ENCODE data around the gene ZNF350. TPM values are rescaled to one million over a fixed set of nuclear protein-coding genes. Genes with fewer than 3 reads are reported as not detected.
"Not testable (repeated sequence)": the region's sequence is repeated elsewhere in the genome, so short reads cannot be mapped to it uniquely, and the experiment has no call there.

Gene ZNF350
- 1 to 10 TPM; 8.7 to 9.5 TPM for total RNA-seq

- peaks cover 34 to 56% of the 10 kb centered on the region in 2 donors for H3K9me3 Mint-ChIP-seq
- H3K36me3 Mint-ChIP-seq, result peaks cover 59 to 75% of the 10 kb centered on the region in 2 donors
- H3K27ac Mint-ChIP-seq, result peak within 1 kb of the TSS; percentile 88 to 90
- DNase-seq (ENCODE audit: low spot score in 2 of 2) (peak; percentile 76), ATAC-seq (peak; percentile 91 to 98)
Observed at GRCh38 chr19:51986309-51987291, at the start of gene ZNF350. Gene ZNF350 (minus strand): TSS chr19:51986840. CDS start chr19:51974360, 12,480 bp downstream.

- ATAC-seq (no peak), DNase-seq (ENCODE audit: low spot score in 2 of 2) (no peak)
- Mint-ChIP-seq H3K36me3 (peaks cover 70 to 89% of the 10 kb centered on the region in 2 donors), H3K9me3 (peaks cover 53 to 60% of the 10 kb centered on the region in 2 donors), H3K27ac (no peak overlapping the region)
Observed at GRCh38 chr19:52034051-52034728, 47.5 kb upstream of the ZNF350 start.

- peak in 1 of 2 donors; percentile 46 for ATAC-seq
- Mint-ChIP-seq H3K9me3 (peaks cover 33 to 47% of the 10 kb centered on the region in 2 donors), H3K36me3 (peaks cover 74 to 88% of the 10 kb centered on the region in 2 donors), H3K27ac (peak overlapping the region; percentile 95 to 96)
- DNase-seq (ENCODE audit: low spot score in 2 of 2), result no peak
Observed at GRCh38 chr19:52028780-52029123, 42.1 kb upstream of the ZNF350 start.

GRCh38 chr19:52028027-52028779 is 41.6 kb upstream of the ZNF350 start, which contains the start of gene ZNF614:
Gene ZNF614 (minus strand): TSS chr19:52028379. CDS start chr19:52025745, 2,634 bp downstream.
- peak; percentile 76 to 88 for DNase-seq (ENCODE audit: low spot score in 2 of 2)
- Mint-ChIP-seq H3K27ac (peak within 1 kb of the TSS; percentile 95 to 96), H3K9me3 (peaks cover 32 to 43% of the 10 kb centered on the region in 2 donors), H3K36me3 (peaks cover 74 to 88% of the 10 kb centered on the region in 2 donors)
- peak; percentile 91 to 95 for ATAC-seq

- H3K27ac Mint-ChIP-seq; DNase-seq (ENCODE audit: low spot score in 2 of 2); ATAC-seq: not testable (repeated sequence)
- Mint-ChIP-seq H3K9me3 (peaks cover 37 to 41% of the 10 kb centered on the region in 2 donors), H3K36me3 (peaks cover 81 to 95% of the 10 kb centered on the region in 2 donors)
Observed at GRCh38 chr19:52026255-52026990, 39.8 kb upstream of the ZNF350 start.

GRCh38 chr19:52024478-52024877 is 37.8 kb upstream of the ZNF350 start:
- H3K27ac Mint-ChIP-seq; ATAC-seq; DNase-seq (ENCODE audit: low spot score in 2 of 2): not testable (repeated sequence)
- Mint-ChIP-seq H3K9me3 (peaks cover 38 to 42% of the 10 kb centered on the region in 2 donors), H3K36me3 (peaks cover 91 to 95% of the 10 kb centered on the region in 2 donors)

GRCh38 chr19:52022193-52022592 is 35.6 kb upstream of the ZNF350 start:
- peaks cover 44% of the 10 kb centered on the region in 2 donors for H3K9me3 Mint-ChIP-seq

GRCh38 chr19:52020506-52020905 is 33.9 kb upstream of the ZNF350 start:
- Mint-ChIP-seq H3K36me3 (peaks cover 85 to 97% of the 10 kb centered on the region in 2 donors), H3K27ac (no peak overlapping the region), H3K9me3 (peaks cover 49 to 52% of the 10 kb centered on the region in 2 donors)
- no peak for DNase-seq (ENCODE audit: low spot score in 2 of 2)
- ATAC-seq, result peak in 1 of 2 donors; percentile 44

More at GRCh38 chr19:52022193-52022592, 35.6 kb upstream of the ZNF350 start:
- H3K27ac Mint-ChIP-seq, result no peak overlapping the region
- DNase-seq (ENCODE audit: low spot score in 2 of 2) (no peak), ATAC-seq (no peak)
- H3K36me3 Mint-ChIP-seq, result peaks cover 85 to 97% of the 10 kb centered on the region in 2 donors

- no peak for ATAC-seq
- Mint-ChIP-seq H3K27ac (no peak overlapping the region), H3K36me3 (peaks cover 42 to 80% of the 10 kb centered on the region in 2 donors), H3K9me3 (peaks cover 16 to 21% of the 10 kb centered on the region in 2 donors)
- no peak for DNase-seq (ENCODE audit: low spot score in 2 of 2)
Observed at GRCh38 chr19:52010674-52011073, 24.0 kb upstream of the ZNF350 start.

- peak; percentile 95 to 97 for ATAC-seq
- Mint-ChIP-seq H3K36me3 (peaks cover 45 to 89% of the 10 kb centered on the region in 2 donors), H3K27ac (peak within 1 kb of the TSS; percentile 90 to 98), H3K9me3 (peaks cover 21 to 23% of the 10 kb centered on the region in 2 donors)
- DNase-seq (ENCODE audit: low spot score in 2 of 2), result peak; percentile 87 to 89
Observed at GRCh38 chr19:52007806-52008557, 21.3 kb upstream of the ZNF350 start, which contains the start of gene ZNF615. Gene ZNF615 (minus strand): TSS chr19:52008211. CDS start chr19:52003711, 4,500 bp downstream.

- H3K9me3 Mint-ChIP-seq, result peaks cover 21% of the 10 kb centered on the region in 2 donors
- peaks cover 42 to 86% of the 10 kb centered on the region in 2 donors for H3K36me3 Mint-ChIP-seq
- no peak for DNase-seq (ENCODE audit: low spot score in 2 of 2)
- peak; percentile 4 to 20 for ATAC-seq
- H3K27ac Mint-ChIP-seq, result peak overlapping the region; percentile 90 to 98
Observed at GRCh38 chr19:52007451-52007805, 20.8 kb upstream of the ZNF350 start.

GRCh38 chr19:51994048-51994644 is 7.5 kb upstream of the ZNF350 start:
- Mint-ChIP-seq H3K9me3 (peaks cover 50% of the 10 kb centered on the region in 2 donors), H3K36me3 (peaks cover 78 to 88% of the 10 kb centered on the region in 2 donors), H3K27ac (no peak overlapping the region)
- DNase-seq (ENCODE audit: low spot score in 2 of 2) (no peak), ATAC-seq (no peak)

GRCh38 chr19:51993422-51993821 is 6.8 kb upstream of the ZNF350 start:
- Mint-ChIP-seq H3K36me3 (peaks cover 78 to 88% of the 10 kb centered on the region in 2 donors), H3K27ac (no peak overlapping the region), H3K9me3 (peaks cover 55% of the 10 kb centered on the region in 2 donors)
- ATAC-seq (no peak), DNase-seq (ENCODE audit: low spot score in 2 of 2) (no peak)

GRCh38 chr19:51983361-51983760 is 3.3 kb downstream of the ZNF350 start:
- peaks cover 34 to 53% of the 10 kb centered on the region in 2 donors for H3K9me3 Mint-ChIP-seq
- DNase-seq (ENCODE audit: low spot score in 2 of 2) (no peak), ATAC-seq (no peak)
- peaks cover 68 to 83% of the 10 kb centered on the region in 2 donors for H3K36me3 Mint-ChIP-seq
- no peak overlapping the region for H3K27ac Mint-ChIP-seq
